Muscle of arm (tissue), 12 donors: ENCODE measurements around the gene CTLA4. TPM values are rescaled to one million over a fixed set of nuclear protein-coding genes. Genes with fewer than 3 reads are reported as not detected.
"Not testable (repeated sequence)": the region's sequence is repeated elsewhere in the genome, so short reads cannot be mapped to it uniquely, and the experiment has no call there.

Experiments used
- DNase-seq: peaks from one replicate; pipeline ENCODE4 v3.0.0-alpha.2; 2013
- polyA plus RNA-seq, 12 donors: library from polyadenylated mRNA; unstranded; fragments of 120-200 nt; gene quantifications; one replicate each; pipeline ENCODE4 v1.2.1, GENCODE V29; 2013; ENCODE audit not compliant: insufficient read length in 12 of 12

The CTLA4 gene
- polyA plus RNA-seq, 12 donors, result 0.09 to 1.4 (median 0.34) TPM; not detected in 2

GRCh38 chr2:203857656-203858055 lies 9.9 kb upstream of the CTLA4 start:
- DNase-seq, result no peak

DNA sequence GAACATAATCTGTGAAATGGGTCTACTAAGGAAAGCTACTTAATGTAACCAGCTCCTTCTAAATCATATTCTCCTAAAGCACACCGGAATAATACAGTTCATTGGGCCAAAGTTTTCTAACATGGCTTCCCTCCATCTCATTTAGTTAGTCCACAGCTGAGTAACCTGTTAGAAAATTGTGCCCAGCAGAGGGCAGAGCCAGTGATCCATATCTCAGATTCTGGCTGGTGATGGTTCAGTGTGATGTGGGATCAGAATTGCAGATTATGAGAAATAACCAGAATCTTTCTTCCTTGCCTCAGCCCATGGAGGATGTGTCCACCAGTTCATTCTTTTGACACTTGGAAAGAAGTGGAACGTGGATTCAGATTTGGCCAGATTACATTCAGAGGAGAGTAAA lies 9.4 kb upstream of the CTLA4 start:
- DNase-seq, result no peak

GRCh38 chr2:203859030-203859789 lies 8.4 kb upstream of the CTLA4 start:
- no peak for DNase-seq

DNA sequence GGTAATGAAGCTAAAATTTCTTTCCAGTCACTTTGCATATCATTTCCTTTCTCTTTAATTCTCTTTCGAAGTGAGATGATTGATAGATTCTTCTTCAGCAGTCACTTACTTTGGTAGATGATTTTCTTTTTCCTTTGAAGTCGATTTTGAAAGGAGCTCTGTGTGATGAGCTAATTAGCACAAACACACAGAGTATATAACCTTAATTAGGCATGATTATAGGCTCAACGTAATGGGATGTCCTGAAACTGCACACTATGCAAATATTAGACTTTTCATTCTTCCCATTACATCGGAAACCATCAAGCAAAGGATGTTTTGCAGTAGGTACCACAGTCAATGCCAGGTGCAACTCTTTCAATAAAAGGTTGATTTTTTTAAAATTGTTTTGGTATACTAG lies 6.4 kb upstream of the CTLA4 start:
- DNase-seq, result no peak

GRCh38 chr2:203861607-203862006 lies 6.0 kb upstream of the CTLA4 start:
- no peak for DNase-seq

DNA sequence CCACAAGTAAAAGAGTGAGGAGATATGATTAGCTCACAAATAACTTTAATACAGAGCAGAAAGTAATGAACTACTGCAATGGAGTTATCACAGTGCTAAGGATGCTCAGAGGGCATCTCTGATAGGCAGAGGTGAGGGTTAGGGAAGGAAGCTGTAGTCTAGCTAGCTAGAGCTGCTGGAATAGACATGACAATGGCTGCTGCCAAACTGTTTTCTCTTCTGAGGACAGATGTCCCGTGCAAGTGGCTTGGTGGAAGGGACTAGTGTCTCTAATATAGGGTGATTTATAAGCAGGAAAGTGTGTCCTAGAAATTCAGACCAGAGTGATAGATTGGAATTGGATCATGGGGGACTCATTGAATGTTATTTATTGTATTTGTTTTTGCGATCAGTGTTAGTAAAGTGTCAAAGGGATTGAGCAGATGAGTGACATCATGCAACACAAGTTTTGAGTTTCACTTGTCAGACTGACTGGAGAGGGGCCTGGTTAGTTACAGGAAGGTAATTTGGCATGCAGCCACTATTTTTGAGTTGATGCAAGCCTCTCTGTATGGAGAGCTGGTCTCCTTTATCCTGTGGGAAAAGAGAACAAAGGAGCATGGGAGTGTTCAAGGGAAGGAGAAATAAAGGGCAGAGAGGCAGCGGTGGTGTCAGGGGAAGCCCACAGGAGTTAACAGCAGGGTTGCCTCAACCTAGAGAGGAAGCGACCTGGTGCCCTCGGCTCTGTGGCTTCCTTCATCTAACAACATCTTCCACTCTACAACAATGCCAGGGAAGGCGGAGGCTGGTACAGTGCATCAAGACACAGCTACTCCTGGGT lies 1.9 kb downstream of the CTLA4 start:
- DNase-seq, result no peak

- no peak for DNase-seq
Measured at GRCh38 chr2:203870481-203870880, 2.9 kb downstream of the CTLA4 start.

- DNase-seq, result no peak
Measured at GRCh38 chr2:203870941-203871340, 3.4 kb downstream of the CTLA4 start.

GRCh38 chr2:203871371-203871983 lies 3.9 kb downstream of the CTLA4 start:
- no peak for DNase-seq

GRCh38 chr2:203873461-203873860 lies 5.9 kb downstream of the CTLA4 start:
- DNase-seq, result no peak

GRCh38 chr2:203873921-203874631 lies 6.5 kb downstream of the CTLA4 start:
- DNase-seq, result no peak

GRCh38 chr2:203875471-203875870 lies 7.9 kb downstream of the CTLA4 start:
- no peak for DNase-seq

GRCh38 chr2:203876328-203876727 lies 8.8 kb downstream of the CTLA4 start:
- no peak for DNase-seq

DNA sequence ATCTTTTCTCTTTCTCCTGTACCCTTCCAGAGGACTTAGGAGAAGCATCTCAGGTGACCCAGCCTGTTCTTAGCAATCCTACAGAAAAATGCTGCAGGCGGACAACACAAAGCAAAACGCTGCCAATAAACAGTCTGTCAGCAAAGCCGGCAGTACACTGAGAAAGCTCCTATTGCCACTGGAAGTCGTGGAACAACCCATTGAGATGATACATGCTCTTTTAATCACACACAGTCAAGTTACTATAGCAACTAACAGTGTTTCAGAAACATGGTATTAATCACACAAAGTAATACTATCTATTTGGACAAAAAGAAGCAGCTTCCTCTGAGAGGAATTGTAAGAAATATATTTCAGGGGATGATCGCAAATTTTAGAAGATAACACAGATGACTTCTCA lies 10.5 kb downstream of the CTLA4 start:
- no peak for DNase-seq

DNA sequence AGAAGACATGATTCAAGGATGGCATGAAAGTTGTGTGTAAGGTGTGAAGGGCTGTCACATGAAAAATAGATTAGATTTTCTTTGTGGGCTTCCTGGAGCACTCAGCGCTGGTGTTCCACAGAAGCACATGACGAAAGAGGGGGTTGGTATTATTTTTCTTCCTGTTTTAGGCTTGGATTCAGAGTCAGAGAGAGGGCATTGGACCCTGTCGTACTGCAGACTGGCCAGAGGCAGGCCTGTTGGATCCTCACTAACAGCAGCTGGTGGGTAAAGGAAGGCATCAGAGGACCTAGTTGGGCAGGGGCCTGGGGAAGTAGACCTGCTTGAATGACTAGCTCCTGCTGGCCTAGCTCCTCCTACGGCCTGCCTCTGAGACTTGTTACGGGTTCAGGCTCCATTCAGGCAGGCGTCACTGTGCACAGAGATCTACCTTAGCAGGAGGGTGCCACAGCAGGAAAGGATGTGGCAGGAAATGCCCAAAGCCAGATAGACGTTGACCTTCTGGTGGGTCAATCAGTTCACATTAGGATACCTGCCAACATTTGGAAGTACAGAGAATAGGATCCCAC lies 13.1 kb downstream of the CTLA4 start:
- DNase-seq, result no peak

- not testable (repeated sequence) for DNase-seq
Measured at GRCh38 chr2:203881185-203881584, 13.6 kb downstream of the CTLA4 start.

GRCh38 chr2:203882551-203882950 lies 15.0 kb downstream of the CTLA4 start:
- no peak for DNase-seq

- DNase-seq, result no peak
Measured at GRCh38 chr2:203886661-203887151, 19.1 kb downstream of the CTLA4 start.

GRCh38 chr2:203887677-203888076 lies 20.1 kb downstream of the CTLA4 start:
- no peak for DNase-seq

- DNase-seq, result no peak
Measured at GRCh38 chr2:203889542-203889941, 22.0 kb downstream of the CTLA4 start.

DNA sequence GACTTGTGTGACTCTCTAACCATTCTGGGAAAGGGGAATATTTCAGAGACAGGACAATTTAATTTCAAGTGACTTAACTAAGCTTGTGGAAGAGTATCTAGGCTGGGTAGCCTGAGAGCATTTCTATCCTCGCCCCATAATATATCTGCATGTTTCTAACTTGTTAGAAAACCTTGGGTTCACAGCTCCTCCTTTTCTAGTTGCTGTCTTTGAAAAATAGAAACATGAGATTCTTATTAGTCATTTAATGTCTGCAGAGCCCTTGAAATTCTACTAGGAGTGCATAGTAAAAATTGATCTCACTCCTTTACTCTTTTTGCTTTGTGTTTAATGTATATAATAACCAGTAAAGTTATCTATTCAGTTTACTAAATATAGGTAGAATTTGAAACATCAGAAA lies 22.4 kb downstream of the CTLA4 start:
- no peak for DNase-seq

DNA sequence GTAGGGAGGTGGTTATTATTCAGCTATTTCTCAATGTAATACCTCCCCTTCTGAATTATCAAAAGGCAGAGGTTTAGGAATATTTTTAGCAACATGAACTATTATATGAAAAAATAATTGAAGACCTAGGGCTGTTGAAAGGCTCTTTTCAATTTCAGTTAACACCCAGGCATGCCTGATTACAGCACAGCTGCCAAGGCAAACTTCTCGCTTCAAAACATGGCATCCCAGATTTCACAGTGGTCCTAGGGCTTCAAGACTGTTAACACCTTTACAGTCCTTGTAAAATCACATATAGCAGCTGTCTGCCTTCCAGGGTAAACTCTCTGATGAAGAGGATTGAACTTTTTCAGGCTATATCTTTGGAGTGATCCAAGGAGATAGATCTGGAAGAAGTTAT lies 23.2 kb downstream of the CTLA4 start:
- no peak for DNase-seq
